Fibroblast of skin of back (primary cell): ENCODE results near the gene PKNOX1.
A peak's percentile ranks its signal among the peaks of the same experiment; 100 is the strongest.
"Not testable (repeated sequence)": the region's sequence is repeated elsewhere in the genome, so short reads cannot be mapped to it uniquely, and the experiment has no call there.

Experiments
- DNase-seq: peaks from one replicate; pipeline ENCODE4 v3.0.0-alpha.2; 2013

Gene PKNOX1

GRCh38 chr21:43021191-43021590, 46.8 kb downstream of the PKNOX1 start:
- DNase-seq = no peak

GRCh38 chr21:43021756-43022600, 47.6 kb downstream of the PKNOX1 start:
- DNase-seq = no peak

DNA sequence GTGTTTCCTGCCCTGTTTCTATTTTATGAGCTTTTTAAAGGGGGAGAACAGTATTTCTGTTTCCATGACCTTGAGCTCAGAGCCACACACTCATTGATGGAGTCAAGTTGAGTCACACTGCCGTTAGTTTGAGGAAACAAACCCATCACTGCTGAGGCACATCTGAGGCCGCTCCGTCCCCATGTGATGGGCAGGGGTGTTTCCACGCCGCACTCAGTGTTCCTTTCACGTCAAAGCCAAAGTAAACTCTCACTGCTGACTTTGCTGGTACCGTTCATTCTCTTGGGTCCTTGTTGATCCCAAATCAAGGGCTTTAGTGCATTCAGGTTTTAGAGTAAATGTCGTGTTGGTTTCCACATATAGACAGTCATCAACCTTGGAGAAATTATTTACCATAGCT, 48.8 kb downstream of the PKNOX1 start:
- DNase-seq = no peak

DNA sequence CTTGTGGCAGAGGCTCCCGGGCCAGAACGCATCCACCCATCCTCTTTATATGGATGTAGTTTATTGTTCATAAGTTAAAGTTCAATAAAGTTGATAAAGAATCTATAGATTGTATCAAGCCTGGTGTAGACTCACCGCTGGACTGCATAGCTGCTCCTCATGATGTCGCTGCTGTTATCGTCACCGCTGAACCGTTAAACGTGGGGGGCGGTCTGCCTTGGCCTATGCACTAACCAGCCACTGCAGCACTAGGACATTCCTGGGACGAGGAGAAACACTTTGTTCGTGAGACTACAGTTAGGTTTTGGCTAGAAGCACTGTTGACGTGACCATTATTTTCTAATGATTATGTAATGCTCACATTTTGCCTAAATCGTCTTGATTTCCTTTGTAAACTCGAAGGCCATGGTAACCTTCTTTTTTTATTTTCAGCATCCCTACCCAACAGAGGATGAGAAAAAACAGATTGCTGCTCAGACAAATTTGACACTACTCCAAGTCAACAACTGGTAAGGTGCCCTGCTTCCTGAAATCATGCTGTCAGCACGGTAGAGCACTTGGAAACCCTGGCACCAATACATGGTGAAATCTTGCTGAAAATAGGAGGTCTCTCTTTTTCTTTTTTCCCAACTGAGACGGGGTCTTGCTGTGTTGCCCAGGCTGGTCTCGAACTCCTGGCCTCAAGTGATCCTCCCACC, 50.2 kb downstream of the PKNOX1 start:
- DNase-seq = no peak

DNA sequence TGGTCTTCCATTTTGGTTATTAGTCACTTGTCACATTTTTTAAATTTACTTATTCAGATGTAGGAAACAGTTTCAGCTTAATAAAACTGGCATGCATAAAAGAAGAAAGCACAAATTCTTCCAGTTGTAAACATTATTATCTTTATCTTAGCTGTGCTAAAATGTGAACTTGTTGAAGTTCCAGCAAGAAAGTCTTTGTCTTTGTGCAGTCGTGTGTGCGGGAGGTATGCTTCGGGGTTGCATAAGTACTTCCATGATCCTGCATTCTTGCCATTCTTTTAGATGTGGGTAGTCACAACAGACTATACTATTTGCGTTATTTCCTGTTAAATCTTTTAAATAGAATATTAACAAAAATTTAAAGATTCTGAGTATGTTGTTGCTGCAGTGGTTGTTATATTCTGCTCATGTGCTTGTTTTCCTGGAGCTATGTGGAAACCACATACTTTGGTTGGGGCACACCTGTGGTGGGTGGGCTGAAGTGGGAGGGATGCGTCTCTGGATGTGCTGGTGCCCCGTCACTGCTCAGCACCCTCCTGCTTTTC, 51.3 kb downstream of the PKNOX1 start:
- peak; percentile 85 for DNase-seq

GRCh38 chr21:43027846-43028731, 53.7 kb downstream of the PKNOX1 start:
- no peak for DNase-seq

GRCh38 chr21:43029785-43030184, 55.4 kb downstream of the PKNOX1 start:
- DNase-seq = no peak

GRCh38 chr21:43031121-43031619, 56.8 kb downstream of the PKNOX1 start:
- DNase-seq = no peak

- DNase-seq = no peak
Measured at GRCh38 chr21:43034101-43034500, 59.7 kb downstream of the PKNOX1 start.

DNA sequence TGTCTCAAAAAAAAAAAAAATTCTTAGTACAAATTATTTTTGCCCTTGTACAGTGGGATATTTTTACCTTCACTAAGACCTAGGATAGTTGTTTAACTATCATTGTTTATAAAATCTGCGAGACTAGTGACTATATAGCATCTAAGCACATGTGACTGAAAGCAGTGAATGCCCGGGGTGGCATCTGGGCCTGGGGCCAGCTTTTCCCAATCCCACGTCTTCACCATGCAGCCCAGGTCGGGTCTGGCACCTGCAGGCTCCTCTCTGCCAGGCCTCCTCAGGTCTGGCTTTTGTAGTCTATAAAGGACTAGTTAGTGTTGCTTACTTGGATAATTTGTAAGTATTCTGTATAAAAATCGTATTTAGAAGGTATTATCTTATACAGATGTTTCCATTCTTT, 60.5 kb downstream of the PKNOX1 start:
- no peak for DNase-seq

DNA sequence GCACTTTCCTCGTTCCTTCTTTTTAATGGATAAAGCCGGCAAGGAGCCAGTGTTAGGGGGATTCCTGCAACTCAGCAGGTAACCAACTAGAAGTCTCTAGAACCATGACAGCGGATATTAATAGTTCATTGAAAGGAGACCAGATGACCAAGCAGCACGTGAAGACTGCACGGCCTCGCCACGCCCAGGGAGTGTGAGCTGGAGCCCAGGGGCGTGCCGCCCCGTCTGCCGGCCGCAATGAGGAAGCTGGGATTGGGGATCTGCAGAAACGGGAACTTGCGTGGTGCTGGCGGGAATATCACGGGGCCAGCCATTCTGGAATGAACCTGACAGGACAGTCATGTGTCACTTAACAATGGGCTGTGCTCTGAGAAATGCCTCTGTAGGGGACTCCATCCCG, 62.5 kb downstream of the PKNOX1 start:
- DNase-seq = not testable (repeated sequence)

- DNase-seq = not testable (repeated sequence)
Measured at GRCh38 chr21:43037918-43038658, 63.7 kb downstream of the PKNOX1 start.

GRCh38 chr21:43038659-43039044, 64.3 kb downstream of the PKNOX1 start:
- not testable (repeated sequence) for DNase-seq

- not testable (repeated sequence) for DNase-seq
Measured at GRCh38 chr21:43042169-43042568, 67.8 kb downstream of the PKNOX1 start.

DNA sequence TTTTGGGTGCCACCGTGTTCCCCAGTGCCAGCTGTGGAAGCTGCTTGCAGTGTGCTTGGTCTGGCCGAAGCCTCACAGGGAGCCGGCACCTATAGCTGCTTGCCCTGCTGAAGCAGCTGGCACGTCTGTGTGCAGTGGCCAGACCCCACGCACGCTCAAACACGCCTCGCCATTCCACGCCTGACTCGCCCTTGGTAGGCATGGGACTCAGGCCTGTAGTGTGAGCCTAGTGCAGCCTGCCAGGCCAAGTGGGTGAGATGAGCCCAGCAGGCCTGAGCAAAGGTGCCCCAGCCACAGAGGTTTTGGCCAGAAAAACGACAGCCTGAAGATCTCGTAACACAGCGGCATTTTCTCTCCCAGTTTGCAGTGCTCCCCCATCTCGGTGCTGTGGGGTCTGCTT, 68.9 kb downstream of the PKNOX1 start:
- not testable (repeated sequence) for DNase-seq

GRCh38 chr21:43044547-43044946, 70.2 kb downstream of the PKNOX1 start:
- not testable (repeated sequence) for DNase-seq

DNA sequence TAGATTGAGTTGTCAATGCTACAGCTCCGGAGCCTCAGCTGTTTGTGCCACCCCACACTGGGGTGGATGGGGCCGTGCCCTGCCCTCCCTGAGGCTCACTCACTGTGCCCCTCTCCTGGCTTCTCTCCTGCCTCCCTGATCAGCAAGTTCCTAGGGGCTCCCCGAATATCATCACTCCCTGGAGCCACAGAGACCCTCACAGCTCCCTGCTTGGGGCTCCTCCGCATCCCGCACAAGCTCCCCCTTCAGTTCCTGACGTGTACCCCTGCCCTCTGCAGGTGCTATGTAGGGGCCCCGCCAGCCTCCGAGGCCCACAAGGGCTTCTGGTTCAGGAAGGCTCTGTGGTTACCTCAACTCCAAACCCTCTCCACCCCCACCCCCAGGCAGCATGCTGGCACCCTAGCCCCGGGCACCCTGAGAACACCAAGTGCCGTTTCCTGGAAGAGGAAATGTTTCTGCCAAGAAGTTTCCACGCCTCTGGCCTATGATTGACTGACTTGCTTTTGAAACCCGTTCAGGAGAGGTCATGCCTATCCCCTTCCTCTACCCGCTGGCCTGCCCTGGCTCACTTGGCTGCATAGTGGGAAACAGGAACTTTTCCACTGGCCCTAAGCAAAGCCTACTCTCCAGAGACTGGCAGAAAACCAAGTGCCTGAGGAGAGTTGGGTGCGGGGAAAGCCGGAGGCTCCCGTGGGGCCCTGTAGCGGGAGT, 71.0 kb downstream of the PKNOX1 start:
- DNase-seq = not testable (repeated sequence)

DNA sequence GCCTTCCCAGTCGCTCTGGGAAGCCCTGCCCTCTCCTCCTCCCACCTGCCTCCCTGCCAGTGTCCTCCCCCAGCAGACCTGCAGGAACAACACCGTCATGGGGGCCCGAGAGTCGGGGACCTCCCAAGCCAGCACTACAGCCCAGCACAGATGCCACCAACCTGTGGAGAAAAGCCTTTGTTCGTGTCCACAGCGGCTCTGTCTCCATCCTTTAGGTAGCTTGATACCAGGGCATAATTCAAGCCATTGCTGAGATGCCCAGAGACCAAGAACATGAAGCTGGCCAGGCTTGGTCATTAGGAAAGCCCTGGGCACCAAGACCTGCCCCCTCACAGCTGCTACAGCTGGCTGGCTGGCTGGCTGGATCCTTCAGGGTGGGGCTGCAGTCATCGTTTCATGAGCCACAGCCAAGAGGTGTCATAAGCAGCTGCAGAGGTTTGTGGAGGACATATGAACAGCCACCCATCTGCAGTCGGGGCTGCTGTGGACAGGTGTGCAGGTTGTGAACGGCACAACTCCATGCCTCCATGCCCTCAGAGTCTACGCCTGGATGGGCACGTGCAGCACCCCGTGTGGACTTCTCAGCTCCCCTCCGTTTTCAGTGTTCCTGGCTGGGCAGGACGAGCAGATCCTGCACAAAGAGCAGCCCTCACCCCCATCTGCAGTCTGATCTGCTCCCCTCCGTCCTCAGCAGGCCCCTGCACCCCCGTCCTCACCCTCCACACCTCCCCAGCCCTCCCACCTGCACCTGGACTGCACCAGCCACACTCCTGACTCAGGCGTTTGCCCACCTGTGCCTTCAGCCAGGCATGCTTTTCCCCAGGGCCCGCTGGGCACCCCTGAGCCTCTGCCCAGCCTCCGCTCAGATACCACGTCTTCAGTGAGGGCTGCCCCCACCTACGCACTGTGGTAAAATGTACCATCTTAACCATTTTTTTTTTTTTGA, 71.8 kb downstream of the PKNOX1 start:
- DNase-seq = not testable (repeated sequence)

GRCh38 chr21:43053112-43053511, 78.8 kb downstream of the PKNOX1 start:
- DNase-seq = not testable (repeated sequence)
